Measurements from ENCODE around the gene UBR4.

- TF ChIP-seq POLR2AphosphoS5 (IDR thresholded peaks at IDR 0.05) = no peak
- TF ChIP-seq CTCF (IDR thresholded peaks at IDR 0.05) = no peak
- no peak for TF ChIP-seq POLR2A (IDR thresholded peaks at IDR 0.05)
- TF ChIP-seq EP300 (IDR thresholded peaks at IDR 0.05; ENCODE audit: low read depth) = no peak
Measured at GRCh38 chr1:19220991-19221390, 10.9 kb upstream of the UBR4 start.

Data from transverse colon (tissue), 4 donors.